NCI-H128 (cell line): ENCODE results near the gene LOXL3.
A peak's percentile ranks its signal among the peaks of the same experiment; 100 is the strongest.

Source experiments
- DNase-seq: peaks from one replicate; lab custom pipeline; 2025; ENCODE audit not compliant: unreplicated experiment; lab: John Stamatoyannopoulos, UW

Gene LOXL3

DNA sequence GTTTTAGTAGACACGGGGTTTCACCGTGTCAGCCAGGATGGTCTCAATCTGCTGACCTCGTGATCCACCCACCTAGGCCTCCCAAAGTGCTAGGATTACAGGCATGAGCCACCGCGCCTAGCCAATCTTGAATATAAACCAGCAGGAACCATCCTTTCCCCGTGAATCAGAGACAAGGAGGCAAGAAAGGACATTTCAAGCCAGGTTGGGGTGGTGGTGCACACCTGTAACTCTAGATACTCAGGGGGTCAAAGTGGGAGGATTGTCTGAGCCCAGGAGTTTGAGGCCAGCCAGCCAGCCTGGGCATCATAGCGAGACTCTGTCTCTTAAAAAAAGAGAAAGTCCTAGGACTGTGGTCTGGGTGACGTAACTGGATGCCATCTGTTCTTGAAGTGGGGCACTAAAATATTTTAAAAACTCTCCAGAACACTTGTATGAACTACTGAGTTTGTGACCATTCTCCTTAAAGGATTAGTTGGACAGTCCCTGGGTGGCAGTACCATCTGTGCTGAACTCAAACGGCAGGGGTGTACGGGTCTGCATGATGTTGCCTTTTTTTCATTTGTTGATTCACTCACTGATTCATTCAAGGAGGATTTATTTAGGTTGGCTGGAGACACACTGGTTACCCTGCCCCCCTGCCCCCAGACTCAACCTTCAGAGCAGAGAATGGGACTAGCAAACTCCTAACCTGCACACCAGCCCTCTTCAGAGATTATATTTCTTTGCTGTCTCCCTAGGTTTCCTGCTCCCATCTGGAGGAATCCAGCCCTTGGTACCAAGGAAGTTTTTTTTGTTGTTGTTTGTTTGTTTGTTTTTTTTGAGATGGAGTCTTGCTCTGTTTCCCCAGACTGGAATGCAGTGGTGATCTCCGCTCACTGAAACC, 42.4 kb downstream of the LOXL3 start:
- no peak for DNase-seq

GRCh38 chr2:74510272-74510671, 43.5 kb downstream of the LOXL3 start:
- no peak for DNase-seq

GRCh38 chr2:74507926-74508520, 45.7 kb downstream of the LOXL3 start:
- no peak for DNase-seq

- DNase-seq: peak; percentile 98
These were observed 46.4 kb downstream of the LOXL3 start, which contains the start of gene PCGF1 for GRCh38 chr2:74507145-74507925. Gene PCGF1, minus strand, starts transcription at chr2:74507695. Its CDS starts 27 bp downstream, at chr2:74507668.

DNA sequence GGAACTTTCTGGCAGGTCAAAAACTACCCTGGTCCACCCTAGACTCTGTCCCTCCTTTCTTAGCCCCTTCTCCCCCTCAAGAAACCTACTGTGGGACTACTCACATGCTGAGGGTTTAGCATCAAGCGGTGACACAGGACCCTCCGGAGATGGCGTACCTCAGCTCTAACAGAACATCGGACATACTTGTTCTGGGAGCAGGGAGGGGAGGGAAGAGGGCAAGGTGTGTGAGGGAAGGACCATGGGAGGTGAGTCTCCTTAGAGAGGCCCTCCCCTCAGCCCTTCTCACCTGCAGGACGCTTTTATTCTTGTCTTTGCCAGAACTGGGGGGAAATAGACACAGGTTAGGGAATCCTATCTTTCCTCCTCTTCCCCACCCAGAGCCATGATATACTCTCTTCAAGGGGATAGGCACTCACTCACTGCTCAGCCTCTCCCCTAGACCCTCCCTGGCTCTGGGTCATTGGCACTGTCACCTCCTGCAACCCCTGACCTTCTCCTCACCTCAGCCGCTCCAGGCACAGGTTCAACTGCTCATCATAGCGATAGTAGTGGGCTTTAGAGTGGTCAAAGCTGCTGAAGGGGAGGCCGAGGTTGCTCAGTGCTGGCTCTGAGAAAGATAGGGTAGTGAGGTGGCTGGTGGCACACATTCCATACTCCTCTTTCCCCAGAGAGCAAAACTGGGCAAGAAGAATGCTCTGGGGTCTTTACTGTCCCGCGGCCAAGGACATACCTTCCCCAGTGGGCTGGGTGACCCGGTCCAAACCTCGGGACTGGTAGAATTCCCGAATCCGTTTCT, 48.1 kb downstream of the LOXL3 start:
- DNase-seq: no peak

DNA sequence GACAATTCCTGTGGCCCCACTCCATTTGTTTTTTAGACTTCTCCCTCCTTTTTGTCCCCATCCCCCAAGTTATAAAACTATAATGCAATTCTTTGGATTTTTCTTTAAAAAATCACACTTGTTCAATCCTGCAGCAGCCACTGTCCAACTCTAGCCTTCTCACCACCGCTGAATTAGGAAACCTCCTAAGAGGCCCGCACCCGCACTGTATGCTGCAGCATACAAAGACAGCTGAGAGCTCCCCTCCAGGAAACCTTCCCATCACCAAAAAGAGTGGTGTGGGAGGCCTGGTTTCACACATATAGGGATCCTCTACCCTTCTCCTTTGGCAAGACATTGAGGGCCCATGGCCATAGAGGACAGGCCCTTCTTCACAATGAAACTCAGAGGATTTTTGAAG, 49.2 kb downstream of the LOXL3 start:
- DNase-seq: no peak

GRCh38 chr2:74503506-74504475, 50.0 kb downstream of the LOXL3 start:
- no peak for DNase-seq

- DNase-seq: no peak
These were observed 50.8 kb downstream of the LOXL3 start for GRCh38 chr2:74502720-74503505.

DNA sequence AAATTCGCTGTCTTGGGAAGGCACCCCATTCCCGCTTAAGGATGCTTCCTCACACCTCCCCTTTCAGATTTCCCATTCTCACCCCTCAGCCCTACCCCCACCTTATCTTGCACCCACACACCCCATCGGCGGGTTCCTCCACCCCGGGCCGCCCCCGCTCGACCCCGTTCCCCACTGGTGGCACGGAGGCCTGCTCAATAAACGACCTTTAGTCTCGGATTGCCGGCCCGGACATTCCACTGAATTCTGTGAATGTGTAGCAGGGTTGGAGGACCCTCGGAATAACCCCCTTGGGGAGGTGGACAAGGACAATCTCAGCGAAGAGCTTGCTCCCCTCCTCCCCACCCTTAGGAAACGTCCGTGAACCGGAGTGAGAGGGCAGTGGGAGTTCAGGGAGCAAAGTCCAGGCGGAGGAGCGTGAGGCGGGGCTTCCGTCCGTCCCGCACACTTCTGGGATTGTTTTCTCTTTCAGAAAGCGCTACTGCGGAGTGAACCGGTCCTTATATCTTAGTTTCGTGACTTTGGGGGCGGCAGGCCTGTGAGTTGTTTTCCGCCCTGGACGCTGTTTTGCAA, 51.5 kb downstream of the LOXL3 start:
- DNase-seq: no peak

DNA sequence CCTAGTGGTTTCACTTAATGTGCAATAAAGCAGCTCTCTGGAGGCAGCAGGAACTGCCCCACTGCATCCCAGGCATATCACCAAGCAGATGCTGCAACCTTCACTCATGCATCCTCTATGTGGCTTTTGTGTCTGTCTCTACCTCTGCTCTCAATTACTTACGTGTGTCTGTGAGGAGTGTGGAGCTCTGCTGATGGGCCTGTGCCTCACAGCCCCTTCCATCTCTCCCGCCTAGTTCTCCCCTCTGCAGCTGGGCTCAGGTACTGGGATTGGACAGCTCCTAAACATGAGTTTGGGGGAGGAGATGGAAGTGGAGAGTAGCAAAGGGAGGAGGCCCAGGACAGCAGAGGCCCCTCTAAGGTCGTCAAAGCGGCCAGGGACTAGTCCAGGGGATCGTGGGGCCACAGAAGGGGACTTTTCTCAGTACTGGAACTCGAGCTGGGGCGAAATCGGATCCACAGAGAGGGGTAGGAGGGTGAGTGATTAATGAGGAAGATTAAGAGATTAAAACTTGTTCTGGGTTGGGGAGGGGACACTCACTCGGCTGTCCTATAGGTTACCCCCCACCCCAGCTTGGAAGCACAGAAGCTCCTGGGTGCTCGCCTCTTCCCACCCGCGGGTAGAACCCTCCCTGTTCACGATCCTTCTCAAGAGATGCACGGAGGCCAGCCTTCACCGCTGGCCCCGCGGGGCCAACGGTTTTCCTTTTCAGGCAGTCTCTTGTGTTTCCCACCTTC, 52.2 kb downstream of the LOXL3 start:
- DNase-seq: no peak

GRCh38 chr2:74500578-74500946, 53.2 kb downstream of the LOXL3 start:
- DNase-seq: no peak

DNA sequence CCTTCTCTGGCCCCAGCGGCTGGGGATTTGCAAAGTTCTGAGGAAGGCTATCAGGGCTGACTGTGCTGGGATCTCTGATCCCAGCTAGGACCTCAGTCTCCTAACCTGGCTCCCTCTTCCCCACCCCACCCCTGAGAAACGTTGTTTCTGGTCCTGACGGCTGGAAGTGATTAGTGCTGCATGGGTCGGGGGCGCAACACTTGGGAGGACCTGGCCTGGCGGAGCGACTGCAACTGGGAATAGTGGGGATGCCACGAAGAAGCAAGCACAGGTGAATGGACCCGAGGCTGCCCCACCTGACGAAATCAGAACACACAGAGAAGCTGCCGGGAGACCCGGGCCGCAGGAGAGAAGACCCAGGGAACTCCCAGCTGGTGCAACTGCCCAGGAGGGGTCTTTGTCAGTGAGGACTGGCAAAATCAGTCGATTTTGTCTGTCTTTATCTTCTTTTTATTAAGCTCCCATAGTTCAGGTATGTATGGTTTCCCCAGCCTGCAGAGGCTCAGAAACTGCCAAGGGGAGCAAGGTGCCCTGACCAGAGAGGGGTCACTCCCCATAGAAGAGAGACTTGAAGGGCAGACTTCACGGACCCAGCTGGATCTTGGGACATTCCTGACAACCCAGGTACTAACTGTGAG, 53.7 kb downstream of the LOXL3 start:
- DNase-seq: no peak

DNA sequence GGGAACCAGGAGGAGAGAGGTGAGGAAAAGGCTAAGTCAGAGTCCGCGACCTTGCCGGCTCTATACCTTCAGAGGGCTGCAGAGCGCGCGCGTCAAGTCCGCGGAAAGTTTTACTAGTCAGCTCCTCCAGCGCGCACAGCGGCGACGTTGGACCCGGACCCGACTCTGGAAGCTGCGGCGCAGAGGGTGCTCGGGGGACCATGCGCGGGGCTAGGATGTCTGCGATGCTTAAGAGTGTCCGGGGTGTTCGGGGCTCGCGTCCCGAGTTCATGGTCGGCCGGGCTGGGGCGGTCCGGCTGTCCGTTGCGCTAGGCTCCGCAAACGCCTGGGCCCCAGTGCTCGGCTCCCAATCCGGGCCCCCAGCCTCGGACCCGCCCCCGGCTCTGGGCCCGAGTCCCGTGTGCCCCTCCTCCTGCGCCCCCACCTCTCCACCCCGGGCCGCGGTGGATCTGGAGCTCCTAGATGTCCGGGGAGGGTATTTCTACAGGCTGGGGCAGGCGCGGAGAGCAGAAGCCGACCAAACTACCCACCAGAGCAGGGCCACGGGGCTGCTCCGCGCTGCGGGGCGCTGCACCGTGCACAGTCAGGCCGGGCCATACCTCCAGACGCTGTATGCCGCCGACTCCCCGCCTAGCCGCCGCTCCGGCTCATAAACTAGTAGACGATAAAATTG, 54.3 kb downstream of the LOXL3 start, which contains the start of gene LBX2:
Gene LBX2 (minus strand): TSS at position 337 of the 673 bp plus-strand sequence. CDS start 66 bp downstream, at position 271.
- no peak for DNase-seq

- no peak for DNase-seq
These were observed 55.1 kb downstream of the LOXL3 start for GRCh38 chr2:74498500-74499266.

DNA sequence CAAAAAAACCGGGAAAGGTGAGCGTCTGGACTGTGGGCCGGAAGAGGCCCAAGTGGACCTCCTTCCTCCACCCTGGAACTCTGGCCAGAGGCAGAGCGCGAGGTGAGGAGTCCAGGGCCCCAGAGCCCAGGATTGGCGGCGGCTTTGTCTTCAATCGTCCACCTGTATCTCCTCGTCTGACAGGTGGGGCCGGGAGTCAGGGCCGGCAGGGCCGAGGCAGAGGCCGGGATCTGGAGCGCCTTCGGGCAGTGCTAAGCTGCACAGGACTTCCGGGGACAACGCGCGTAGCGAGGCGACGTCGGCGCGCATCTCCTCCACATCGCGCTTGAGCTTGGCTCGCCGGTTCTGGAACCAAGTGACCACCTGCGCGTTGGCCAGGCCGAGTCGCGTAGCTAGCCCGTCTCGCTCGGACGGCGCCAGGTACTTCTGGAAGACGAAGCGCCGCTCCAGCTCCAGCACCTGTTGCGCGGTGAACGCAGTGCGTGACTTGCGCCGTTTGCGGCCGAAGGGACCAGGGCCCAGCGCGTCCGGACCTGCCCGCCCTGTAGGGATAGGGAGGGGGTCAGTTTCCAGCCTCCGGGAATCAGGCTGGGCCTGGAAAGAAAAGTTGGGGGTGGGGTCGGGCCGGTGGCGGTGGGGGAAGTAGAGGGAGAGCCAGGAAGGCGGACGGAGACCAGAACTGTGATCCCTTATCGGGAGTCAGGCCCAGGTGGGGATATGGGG, 55.8 kb downstream of the LOXL3 start:
- no peak for DNase-seq
